GM19452 (cell line): ENCODE data around the gene KRT7.

Source experiments
- ATAC-seq: cut with Tn5 transposase; IDR thresholded peaks from one replicate; pipeline ENCODE4 v1.9.1; 2021; ENCODE audit not compliant: unreplicated experiment

KRT7 gene

GRCh38 chr12:52211716-52212585 is 21.1 kb upstream of the KRT7 start:
- no peak for ATAC-seq

- no peak for ATAC-seq
Observed at GRCh38 chr12:52212701-52213563, 20.1 kb upstream of the KRT7 start.

GRCh38 chr12:52213564-52214420 is 19.3 kb upstream of the KRT7 start:
- ATAC-seq: no peak

- ATAC-seq: no peak
Observed at GRCh38 chr12:52214421-52214802, 18.6 kb upstream of the KRT7 start.

- no peak for ATAC-seq
Observed at GRCh38 chr12:52215587-52216031, 17.4 kb upstream of the KRT7 start.

- ATAC-seq: no peak
Observed at GRCh38 chr12:52216100-52216499, 16.9 kb upstream of the KRT7 start.

- ATAC-seq: no peak
Observed at GRCh38 chr12:52216807-52217206, 16.2 kb upstream of the KRT7 start.

GRCh38 chr12:52217223-52217622 is 15.8 kb upstream of the KRT7 start:
- no peak for ATAC-seq

- no peak for ATAC-seq
Observed at GRCh38 chr12:52218001-52218400, 15.0 kb upstream of the KRT7 start.

GRCh38 chr12:52220477-52220876 is 12.6 kb upstream of the KRT7 start:
- no peak for ATAC-seq

GRCh38 chr12:52221070-52221781 is 11.8 kb upstream of the KRT7 start:
- no peak for ATAC-seq

- no peak for ATAC-seq
Observed at GRCh38 chr12:52221912-52222457, 11.1 kb upstream of the KRT7 start.

GRCh38 chr12:52222692-52223091 is 10.4 kb upstream of the KRT7 start:
- ATAC-seq: no peak

GRCh38 chr12:52223406-52224039 is 9.5 kb upstream of the KRT7 start:
- no peak for ATAC-seq

- no peak for ATAC-seq
Observed at GRCh38 chr12:52224151-52224550, 8.9 kb upstream of the KRT7 start.

- ATAC-seq: no peak
Observed at GRCh38 chr12:52225752-52226151, 7.3 kb upstream of the KRT7 start.

GRCh38 chr12:52226446-52226845 is 6.6 kb upstream of the KRT7 start:
- ATAC-seq: no peak

- ATAC-seq: no peak
Observed at GRCh38 chr12:52227606-52228166, 5.4 kb upstream of the KRT7 start.

- ATAC-seq: no peak
Observed at GRCh38 chr12:52228366-52228765, 4.7 kb upstream of the KRT7 start.
